ENCODE results near the gene CDK10. TPM values are rescaled to one million over a fixed set of nuclear protein-coding genes. Genes with fewer than 3 reads are reported as not detected.

The CDK10 gene
- polyA plus RNA-seq, 1 experiment: 31.6 TPM

GRCh38 chr16:89642574-89642973 is 43.9 kb upstream of the CDK10 start:
- no peak overlapping the region for H3K4me3 ChIP-seq (ENCODE audit: low read depth, low read length)
- no peak for DNase-seq (ENCODE audit: low read depth, low spot score)
- H3K27me3 ChIP-seq (ENCODE audit: control insufficient read depth, insufficient read depth, low read length): no peaks in the 10 kb centered on the region
- H3K27ac ChIP-seq (ENCODE audit: low read depth, low read length): no peak overlapping the region
- POLR2A ChIA-PET: interaction anchor here (1.7 kb wide), 1 partner anchor 78 kb away, joined by 6 read pairs; no protein-coding TSS in a partner anchor
- CTCF ChIA-PET: interaction anchor here (1.3 to 2.1 kb wide), 3 partner anchors 12 to 78 kb away, joined by 4 to 13 read pairs (median 7); no protein-coding TSS in a partner anchor
- TF ChIP-seq, protein P1, sequence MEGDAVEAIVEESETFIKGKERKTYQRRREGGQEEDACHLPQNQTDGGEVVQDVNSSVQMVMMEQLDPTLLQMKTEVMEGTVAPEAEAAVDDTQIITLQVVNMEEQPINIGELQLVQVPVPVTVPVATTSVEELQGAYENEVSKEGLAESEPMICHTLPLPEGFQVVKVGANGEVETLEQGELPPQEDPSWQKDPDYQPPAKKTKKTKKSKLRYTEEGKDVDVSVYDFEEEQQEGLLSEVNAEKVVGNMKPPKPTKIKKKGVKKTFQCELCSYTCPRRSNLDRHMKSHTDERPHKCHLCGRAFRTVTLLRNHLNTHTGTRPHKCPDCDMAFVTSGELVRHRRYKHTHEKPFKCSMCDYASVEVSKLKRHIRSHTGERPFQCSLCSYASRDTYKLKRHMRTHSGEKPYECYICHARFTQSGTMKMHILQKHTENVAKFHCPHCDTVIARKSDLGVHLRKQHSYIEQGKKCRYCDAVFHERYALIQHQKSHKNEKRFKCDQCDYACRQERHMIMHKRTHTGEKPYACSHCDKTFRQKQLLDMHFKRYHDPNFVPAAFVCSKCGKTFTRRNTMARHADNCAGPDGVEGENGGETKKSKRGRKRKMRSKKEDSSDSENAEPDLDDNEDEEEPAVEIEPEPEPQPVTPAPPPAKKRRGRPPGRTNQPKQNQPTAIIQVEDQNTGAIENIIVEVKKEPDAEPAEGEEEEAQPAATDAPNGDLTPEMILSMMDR (IDR thresholded peaks at IDR 0.05; ENCODE audit: low read depth, low read length): no peak
- H3K9me3 ChIP-seq (ENCODE audit: control insufficient read depth, insufficient read depth, low read length): no peaks in the 10 kb centered on the region; the same call in 1 of the 2 replicates

GRCh38 chr16:89643769-89644300 is 42.7 kb upstream of the CDK10 start:
- Histone ChIP-seq H3K27ac (ENCODE audit: low read depth, low read length) (no peak overlapping the region), H3K9me3 (ENCODE audit: control insufficient read depth, insufficient read depth, low read length) (no peaks in the 10 kb centered on the region; the same call in 1 of the 2 replicates), H3K4me3 (ENCODE audit: low read depth, low read length) (no peak overlapping the region), H3K27me3 (ENCODE audit: control insufficient read depth, insufficient read depth, low read length) (no peaks in the 10 kb centered on the region)
- TF ChIP-seq, protein P1 (IDR thresholded peaks at IDR 0.05; ENCODE audit: low read depth, low read length): no peak
- no peak for DNase-seq (ENCODE audit: low read depth, low spot score)
- ChIA-PET CTCF (no interaction called here), POLR2A (no interaction called here)

- ChIA-PET POLR2A (no interaction called here), CTCF (no interaction called here)
- H3K27ac ChIP-seq (ENCODE audit: low read depth, low read length): no peak overlapping the region
- no peaks in the 10 kb centered on the region; the same call in 1 of the 2 replicates for H3K9me3 ChIP-seq (ENCODE audit: control insufficient read depth, insufficient read depth, low read length)
- no peak overlapping the region for H3K4me3 ChIP-seq (ENCODE audit: low read depth, low read length)
- TF ChIP-seq, protein P1 (IDR thresholded peaks at IDR 0.05; ENCODE audit: low read depth, low read length): no peak
- no peak for DNase-seq (ENCODE audit: low read depth, low spot score)
- no peaks in the 10 kb centered on the region for H3K27me3 ChIP-seq (ENCODE audit: control insufficient read depth, insufficient read depth, low read length)
Observed at GRCh38 chr16:89645122-89645521, 41.4 kb upstream of the CDK10 start.

DNA sequence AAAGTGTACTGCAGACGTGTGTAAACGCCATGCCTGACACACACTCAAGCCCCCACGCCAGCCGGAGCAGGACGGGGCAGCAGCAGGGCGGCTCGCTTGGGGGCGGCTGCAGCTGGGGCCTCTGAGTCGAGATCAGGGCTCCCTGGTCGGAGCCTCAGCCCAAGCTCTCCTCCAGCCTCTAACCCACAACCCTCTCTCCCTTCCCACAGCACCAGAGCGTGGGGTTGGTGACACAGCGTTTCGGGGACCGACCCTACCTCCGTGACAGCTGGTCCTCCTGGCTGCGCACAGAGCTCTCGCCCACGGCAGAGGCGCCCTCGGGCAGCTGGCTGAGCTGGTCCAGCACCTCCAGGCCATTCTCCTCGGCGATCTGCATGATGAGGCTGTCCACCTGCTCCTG is 40.2 kb upstream of the CDK10 start:
- no peak overlapping the region for H3K4me3 ChIP-seq (ENCODE audit: low read depth, low read length)
- H3K27me3 ChIP-seq (ENCODE audit: control insufficient read depth, insufficient read depth, low read length): no peaks in the 10 kb centered on the region
- no peak overlapping the region for H3K27ac ChIP-seq (ENCODE audit: low read depth, low read length)
- H3K9me3 ChIP-seq (ENCODE audit: control insufficient read depth, insufficient read depth, low read length): no peaks in the 10 kb centered on the region; the same call in 1 of the 2 replicates
- TF ChIP-seq, protein P1 (IDR thresholded peaks at IDR 0.05; ENCODE audit: low read depth, low read length): no peak
- ChIA-PET POLR2A (interaction anchor here (0.6 kb wide), 1 partner anchor 77 kb away, joined by 4 read pairs; no protein-coding TSS in a partner anchor), CTCF (no interaction called here)
- no peak for DNase-seq (ENCODE audit: low read depth, low spot score)

- DNase-seq (ENCODE audit: low read depth, low spot score): no peak
- Histone ChIP-seq H3K27ac (ENCODE audit: low read depth, low read length) (no peak overlapping the region), H3K27me3 (ENCODE audit: control insufficient read depth, insufficient read depth, low read length) (no peaks in the 10 kb centered on the region), H3K9me3 (ENCODE audit: control insufficient read depth, insufficient read depth, low read length) (no peaks in the 10 kb centered on the region; the same call in 1 of the 2 replicates), H3K4me3 (ENCODE audit: low read depth, low read length) (no peak overlapping the region)
- CTCF ChIA-PET: no interaction called here
- POLR2A ChIA-PET: interaction anchor here (0.6 kb wide), 1 partner anchor 78 kb away, joined by 4 read pairs; no protein-coding TSS in a partner anchor
- TF ChIP-seq, protein P1 (IDR thresholded peaks at IDR 0.05; ENCODE audit: low read depth, low read length): no peak
Observed at GRCh38 chr16:89646906-89647305, 39.6 kb upstream of the CDK10 start.
